Activated CD4-positive, alpha-beta T cell treated with anti-CD3 and anti-CD28 coated beads, Interleukin-2, amount 50 U/mL, for 4 hours (primary cell): ENCODE results near the gene KCNJ14.

ENCODE experiments used
- DNase-seq, 2 experiments: peaks; one replicate each; pipeline ENCODE4 v3.0.0-alpha.2; 2020

Gene KCNJ14

DNA sequence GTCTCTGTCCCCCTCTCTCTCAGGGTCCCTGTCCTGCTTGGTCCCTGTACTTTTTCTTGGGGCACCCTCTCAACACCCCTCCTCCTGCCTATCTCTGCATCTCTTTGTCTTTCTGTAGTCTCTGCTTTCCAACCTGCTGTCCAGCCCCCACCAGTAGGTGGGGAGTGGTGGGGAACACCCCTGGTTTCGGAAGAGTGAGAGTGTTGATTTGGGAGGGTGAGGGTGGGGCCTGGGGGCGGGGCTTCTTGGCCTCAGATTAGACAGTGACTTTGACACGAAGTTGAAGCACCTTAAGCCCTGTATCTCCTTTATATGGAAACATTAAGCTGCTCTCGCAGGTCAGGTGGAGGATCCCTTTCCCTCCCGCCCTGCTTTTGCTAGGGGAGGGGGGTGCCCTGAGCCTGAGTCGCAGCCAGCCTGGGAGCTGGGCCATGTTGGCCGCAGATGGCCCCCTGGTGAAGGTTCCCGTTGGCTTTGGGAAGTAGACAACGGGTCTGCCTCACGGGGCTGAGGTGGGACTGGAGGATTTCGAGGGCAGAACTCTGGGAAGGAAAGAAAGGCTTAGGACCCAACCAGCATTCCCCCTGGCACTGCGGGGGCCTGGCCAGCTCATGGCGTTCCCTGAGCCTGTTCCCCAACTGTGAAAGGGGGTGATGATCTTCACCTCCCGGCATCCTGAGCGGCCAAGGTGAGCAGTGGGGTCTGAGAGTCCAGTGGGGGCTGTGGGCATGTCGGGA lies at the start of gene KCNJ14:
TSS of gene KCNJ14 (plus strand) at position 404 of the 737 bp plus-strand sequence. CDS start 6,151 bp downstream, outside the sequence.
- no peak for DNase-seq

DNA sequence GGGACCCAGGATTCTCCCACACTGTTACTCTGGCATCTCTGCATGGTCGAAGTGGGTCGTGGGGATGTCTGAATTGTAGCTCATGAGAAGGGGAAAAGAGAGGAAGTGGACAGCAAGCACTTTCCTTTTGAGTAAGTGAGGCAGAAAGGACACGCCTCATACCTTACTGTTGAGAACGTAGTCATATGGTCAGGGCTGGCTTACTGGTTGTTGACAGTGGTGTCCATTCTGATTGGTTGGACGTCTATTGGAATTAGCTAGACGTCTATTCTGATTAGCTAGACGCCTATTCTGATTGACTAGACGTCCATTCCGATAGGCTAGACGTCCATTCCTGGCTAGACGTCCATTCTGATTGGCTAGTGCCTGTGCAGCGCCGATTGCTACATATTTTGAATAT lies 49.5 kb upstream of the KCNJ14 start:
- DNase-seq, result no peak

DNA sequence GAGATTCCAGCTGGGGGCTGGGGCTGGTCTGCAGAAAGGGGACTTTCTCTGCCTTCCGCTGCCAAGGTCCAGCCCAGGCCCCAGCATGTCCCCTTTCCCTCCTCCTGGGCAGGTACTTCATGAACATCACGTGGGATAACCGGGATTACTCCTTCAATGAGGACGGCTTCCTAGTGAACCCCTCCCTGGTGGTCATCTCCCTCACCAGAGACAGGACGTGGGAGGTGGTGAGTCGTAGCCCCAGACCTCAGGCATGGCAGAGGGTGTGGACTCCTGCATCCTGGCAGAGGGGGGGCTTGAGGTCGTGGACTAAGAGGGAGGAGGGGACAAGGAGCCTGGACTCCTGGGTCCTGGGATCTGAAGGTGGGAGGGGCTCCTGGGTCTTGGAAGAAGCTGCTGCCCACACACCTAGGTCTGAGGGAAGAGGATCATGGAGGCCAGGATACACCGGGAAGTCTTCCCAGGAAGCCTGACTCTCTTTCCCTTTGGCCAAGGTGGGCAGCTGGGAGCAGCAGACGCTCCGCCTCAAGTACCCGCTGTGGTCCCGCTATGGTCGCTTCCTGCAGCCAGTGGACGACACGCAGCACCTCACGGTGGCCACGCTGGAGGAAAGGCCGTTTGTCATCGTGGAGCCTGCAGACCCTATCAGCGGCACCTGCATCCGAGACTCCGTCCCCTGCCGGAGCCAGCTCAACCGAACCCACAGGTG lies 41.3 kb upstream of the KCNJ14 start:
- no peak for DNase-seq

DNA sequence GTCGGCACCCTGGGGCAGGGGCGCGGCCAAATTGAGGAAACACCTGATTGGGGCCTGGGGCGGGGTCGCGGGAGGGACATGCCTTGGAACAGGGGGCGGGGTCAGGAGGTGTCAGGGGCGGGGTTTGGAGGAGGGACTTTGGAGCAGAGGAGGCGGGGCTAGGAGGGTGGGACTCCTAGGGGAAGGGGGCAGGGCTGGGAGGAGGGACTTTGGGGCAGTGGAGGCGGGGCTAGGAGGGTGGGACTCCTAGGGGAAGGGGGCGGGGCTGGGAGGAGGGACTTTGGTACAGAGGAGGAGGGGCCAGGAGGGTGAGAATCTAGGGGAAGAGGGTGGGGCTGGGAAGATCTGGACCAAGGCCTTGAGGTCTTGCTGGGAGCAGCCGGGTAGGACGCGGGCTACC lies 40.0 kb upstream of the KCNJ14 start:
- DNase-seq, result peak; percentile 62 to 63

DNA sequence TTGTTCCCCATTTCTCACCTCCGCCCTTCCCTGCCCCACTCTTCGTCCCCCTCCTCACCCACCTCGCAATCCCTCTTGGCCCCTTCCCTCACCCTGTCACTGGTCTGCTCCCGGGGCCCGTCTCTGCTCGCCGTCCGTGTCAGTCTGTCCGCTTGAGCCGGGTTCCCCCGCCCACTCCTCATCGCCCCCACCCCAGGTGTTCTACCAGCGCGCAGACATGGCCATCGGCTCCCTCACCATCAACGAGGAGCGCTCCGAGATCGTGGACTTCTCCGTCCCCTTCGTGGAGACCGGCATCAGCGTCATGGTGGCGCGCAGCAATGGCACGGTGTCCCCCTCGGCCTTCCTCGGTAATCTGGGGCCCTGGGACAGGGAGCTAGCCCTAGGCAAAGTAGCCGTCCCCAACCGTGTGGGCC lies 39.6 kb upstream of the KCNJ14 start:
- DNase-seq, result no peak

DNA sequence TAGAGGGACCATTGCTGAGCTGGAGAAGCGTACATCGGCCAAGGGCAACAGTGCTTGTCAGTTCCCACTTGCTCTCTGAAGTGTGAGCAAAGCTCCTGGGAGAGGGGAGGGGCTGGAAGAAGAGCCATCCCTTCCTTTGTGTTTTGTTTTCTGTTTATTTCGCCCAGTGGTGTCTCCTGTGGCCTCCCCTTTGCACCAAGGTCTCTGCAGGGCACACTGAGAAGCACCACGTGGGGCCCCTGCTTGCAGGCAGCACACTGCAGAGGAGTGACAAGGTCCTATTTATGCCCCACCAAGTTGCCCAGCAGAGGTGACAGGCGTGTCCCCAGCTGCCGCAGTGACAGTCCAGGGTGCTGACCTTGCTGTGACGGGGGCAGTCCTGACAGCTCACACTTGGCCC lies 38.0 kb upstream of the KCNJ14 start:
- no peak for DNase-seq

DNA sequence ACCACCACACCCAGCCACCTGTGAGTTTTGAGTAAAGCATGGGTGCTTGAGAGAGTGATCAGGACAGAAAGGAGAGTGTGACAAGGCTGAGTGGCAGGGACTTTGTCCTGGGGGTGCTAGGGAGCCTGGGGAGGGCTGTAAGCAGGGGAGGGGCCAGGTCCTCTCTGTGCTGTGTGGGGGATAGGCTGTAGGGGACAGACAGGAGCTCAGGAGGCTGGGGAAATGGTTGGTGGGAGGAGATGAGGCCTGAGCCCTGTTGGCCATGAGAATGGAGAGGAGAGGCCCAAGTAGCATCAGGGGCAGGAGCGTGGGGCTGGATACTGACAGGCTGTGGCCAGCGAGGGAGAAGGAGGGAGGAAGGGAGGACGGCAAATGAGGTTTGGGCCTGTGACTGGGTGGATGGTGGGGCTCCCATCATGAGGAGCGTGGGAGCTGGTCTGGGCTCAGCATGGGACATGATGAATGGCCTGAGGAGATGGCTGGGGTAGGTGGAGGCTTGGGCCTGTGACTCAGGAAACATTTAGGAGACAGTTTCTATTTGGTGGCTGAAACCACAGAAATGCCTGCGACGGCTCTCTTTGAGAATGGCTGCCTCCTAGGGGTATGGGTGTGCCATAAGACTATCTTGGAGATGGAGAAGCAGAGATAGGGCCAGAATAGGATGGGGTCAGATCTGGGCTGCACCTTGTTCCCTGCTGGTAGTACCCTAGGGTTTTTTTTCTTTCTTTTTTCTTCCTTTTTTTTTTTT lies 36.9 kb upstream of the KCNJ14 start:
- no peak for DNase-seq

DNA sequence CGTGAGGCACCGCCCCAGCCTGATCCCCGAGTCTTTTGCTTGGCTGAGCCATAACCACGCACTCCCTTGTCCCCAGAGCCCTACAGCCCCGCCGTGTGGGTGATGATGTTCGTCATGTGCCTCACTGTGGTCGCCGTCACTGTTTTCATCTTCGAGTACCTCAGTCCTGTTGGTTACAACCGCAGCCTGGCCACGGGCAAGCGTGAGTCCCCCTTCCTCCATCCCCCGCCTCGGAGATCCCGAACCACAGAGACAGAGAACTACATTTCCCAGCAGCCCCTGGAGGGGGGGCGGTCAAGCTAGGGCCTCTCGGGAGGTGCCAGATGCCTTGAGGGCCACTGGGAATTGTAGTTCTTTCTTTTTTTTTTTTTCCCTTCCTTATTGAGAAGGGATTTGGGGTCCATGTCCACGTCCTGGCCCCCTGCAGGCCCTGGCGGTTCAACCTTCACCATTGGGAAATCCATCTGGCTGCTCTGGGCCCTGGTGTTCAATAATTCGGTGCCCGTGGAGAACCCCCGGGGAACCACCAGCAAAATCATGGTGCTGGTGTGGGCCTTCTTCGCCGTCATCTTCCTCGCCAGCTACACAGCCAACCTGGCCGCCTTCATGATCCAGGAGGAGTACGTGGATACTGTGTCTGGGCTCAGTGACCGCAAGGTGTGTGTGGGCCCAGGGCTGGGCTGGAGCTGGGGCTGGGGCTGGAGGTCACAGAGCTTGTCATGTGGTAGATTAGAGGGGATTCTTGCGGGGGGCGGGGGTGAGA lies 36.0 kb upstream of the KCNJ14 start:
- DNase-seq, result peak; percentile 57

DNA sequence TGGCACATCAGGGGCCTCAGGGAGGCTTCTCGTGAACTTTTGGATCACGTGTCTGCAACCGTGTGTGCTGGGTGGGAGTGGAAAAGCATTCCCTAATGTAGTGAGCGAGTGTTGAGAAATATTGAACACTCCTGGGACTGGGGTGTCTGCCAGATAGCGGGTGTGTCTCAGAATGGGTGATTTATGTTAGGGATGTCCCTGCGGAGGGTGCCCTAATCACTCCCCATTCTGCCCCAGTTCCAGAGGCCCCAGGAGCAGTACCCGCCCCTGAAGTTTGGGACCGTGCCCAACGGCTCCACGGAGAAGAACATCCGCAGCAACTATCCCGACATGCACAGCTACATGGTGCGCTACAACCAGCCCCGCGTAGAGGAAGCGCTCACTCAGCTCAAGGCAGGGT lies 33.8 kb upstream of the KCNJ14 start:
- DNase-seq, result no peak

DNA sequence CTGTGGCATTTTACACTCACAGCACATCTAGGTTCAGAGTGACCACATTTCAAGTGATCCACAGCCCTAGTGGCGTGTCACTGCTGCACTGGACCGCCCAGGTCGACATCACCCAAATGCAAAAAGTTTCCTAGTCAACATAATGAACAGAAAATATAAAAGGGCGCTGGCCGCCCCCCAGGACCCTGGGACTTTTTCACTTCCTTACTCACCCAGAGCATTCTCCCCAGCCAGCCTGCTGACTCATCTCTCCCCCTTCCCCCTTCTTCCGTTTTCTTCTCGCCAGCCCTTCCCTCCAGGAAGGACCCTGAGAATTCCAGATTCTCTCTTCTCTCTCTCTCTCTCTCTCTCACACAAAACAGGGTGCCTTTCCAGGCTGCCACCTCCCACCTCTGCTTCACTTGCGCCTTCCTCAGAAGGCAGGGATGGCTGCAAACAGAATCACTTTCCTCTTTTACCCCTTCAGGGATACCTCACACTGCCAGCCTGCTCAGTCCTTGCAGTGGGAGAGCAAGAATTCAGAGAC lies 30.6 kb upstream of the KCNJ14 start:
- DNase-seq, result no peak

DNA sequence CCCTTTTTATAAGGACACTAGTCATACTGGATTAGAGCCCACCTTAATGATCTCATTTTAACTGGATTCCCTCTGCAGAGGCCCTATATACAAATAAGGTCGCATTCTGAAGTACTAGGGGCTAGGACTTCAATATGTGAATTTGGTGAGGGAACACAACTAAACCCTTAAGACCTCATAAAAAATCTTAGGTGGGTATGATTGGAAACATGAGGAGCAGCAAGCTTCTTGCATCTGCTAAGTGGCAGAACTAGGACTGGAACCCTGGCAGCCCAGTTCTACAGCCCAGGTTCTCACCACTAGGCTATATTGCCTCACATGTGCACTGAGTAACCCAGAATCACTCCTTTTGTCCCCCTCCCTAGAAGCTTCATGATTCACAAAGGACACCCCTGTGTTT lies 26.7 kb upstream of the KCNJ14 start:
- no peak for DNase-seq

DNA sequence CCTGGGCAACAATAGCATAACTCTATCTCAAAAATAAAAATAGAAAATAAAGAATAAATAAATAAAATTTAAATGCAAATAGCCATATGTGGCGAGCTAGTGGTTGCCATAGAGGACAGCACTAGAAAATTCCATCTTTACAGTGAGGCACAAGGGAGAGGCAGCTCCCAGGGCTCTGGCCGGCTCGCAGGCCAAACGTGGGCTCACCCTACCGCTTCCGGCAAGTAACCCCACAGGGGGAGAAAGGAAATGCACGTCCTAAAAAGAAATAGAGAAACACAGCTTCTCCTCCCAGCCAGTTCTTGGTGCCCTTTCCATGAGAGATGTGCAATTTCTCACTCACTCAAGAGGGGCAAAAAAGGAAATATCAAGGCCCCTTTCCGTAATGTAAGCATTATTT lies 22.0 kb upstream of the KCNJ14 start:
- no peak for DNase-seq

DNA sequence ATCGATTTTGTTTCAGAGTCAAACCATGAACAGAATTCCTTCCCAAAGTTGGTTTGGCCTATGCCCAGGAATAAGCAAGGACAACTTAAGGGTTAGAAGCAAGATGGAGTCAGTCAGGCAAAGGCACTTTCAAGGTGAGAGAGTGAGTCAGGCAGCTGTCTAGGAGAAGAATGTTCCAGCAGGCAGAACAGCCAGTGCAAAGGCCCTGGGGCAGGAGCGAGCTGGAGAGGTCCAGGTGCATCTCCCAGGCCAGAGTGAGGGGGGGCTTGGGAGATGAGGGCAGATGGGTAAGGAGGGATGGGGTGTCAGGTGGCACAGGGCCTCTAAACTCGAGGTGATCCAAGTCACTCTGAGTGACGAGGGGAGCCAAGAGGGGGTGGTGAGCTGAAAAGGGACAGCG lies 18.8 kb upstream of the KCNJ14 start:
- no peak for DNase-seq

DNA sequence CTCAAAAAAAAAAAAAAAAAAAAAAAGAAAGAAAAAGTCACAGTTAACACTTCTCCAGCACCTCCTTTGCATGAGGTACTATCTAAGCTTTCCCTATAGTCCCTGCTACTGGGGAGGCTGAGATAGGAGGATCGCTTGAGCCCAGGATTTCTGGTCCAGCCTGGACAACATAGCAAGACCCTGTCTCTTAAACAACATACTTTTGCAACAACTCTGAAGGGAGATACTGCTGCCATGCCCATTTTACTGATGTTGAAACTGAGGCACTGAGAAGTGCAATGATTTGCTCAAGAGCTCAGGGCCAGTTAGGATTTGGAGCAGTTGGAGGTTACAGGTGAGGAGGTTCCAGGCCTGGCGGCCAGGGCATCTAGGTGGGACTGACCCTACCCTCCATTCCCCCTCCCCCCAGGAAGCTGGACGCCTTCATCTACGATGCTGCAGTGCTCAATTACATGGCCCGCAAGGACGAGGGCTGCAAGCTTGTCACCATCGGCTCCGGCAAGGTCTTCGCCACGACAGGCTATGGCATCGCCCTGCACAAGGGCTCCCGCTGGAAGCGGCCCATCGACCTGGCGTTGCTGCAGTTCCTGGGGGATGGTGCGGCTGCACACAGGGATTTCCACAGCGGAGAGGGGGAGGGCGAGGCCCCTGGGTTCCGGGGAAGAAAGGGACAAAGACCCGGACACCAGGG lies 13.9 kb upstream of the KCNJ14 start:
- no peak for DNase-seq

DNA sequence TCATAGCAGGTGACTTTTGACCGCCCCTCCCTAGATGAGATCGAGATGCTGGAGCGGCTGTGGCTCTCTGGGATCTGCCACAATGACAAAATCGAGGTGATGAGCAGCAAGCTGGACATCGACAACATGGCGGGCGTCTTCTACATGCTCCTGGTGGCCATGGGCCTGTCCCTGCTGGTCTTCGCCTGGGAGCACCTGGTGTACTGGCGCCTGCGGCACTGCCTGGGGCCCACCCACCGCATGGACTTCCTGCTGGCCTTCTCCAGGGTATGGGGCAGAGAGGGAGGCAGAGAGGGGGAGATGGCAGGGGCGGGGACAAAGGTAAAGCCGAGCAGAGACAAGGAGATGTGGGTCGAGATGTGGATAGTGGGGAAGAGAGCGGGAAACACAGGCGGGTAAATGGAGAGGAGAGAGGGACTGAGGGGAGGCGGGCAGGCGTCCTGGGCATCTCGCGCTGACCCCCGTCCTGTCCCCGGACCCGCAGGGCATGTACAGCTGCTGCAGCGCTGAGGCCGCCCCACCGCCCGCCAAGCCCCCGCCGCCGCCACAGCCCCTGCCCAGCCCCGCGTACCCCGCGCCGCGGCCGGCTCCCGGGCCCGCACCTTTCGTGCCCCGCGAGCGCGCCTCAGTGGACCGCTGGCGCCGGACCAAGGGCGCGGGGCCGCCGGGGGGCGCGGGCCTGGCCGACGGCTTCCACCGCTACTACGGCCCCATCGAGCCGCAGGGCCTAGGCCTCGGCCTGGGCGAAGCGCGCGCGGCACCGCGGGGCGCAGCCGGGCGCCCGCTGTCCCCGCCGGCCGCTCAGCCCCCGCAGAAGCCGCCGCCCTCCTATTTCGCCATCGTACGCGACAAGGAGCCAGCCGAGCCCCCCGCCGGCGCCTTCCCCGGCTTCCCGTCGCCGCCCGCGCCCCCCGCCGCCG lies 13.0 kb upstream of the KCNJ14 start:
- no peak for DNase-seq

DNA sequence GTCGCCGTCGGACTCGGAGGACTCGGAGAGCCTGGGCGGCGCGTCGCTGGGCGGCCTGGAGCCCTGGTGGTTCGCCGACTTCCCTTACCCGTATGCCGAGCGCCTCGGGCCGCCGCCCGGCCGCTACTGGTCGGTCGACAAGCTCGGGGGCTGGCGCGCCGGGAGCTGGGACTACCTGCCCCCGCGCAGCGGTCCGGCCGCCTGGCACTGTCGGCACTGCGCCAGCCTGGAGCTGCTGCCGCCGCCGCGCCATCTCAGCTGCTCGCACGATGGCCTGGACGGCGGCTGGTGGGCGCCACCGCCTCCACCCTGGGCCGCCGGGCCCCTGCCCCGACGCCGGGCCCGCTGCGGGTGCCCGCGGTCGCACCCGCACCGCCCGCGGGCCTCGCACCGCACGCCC lies 12.1 kb upstream of the KCNJ14 start:
- DNase-seq, result no peak

DNA sequence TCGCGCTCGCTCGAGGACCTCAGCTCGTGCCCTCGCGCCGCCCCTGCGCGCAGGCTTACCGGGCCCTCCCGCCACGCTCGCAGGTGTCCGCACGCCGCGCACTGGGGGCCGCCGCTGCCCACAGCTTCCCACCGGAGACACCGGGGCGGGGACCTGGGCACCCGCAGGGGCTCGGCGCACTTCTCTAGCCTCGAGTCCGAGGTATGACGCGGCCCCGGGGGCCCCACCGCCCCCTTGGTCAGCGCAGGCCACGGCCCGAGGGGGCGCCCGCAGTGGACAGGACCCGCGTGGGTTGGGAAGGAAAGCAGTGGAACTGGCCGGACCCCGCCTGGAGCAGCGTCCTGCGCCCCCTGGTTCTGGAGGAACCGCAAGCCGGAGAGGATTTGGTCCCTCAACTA lies 11.6 kb upstream of the KCNJ14 start:
- DNase-seq, result no peak

DNA sequence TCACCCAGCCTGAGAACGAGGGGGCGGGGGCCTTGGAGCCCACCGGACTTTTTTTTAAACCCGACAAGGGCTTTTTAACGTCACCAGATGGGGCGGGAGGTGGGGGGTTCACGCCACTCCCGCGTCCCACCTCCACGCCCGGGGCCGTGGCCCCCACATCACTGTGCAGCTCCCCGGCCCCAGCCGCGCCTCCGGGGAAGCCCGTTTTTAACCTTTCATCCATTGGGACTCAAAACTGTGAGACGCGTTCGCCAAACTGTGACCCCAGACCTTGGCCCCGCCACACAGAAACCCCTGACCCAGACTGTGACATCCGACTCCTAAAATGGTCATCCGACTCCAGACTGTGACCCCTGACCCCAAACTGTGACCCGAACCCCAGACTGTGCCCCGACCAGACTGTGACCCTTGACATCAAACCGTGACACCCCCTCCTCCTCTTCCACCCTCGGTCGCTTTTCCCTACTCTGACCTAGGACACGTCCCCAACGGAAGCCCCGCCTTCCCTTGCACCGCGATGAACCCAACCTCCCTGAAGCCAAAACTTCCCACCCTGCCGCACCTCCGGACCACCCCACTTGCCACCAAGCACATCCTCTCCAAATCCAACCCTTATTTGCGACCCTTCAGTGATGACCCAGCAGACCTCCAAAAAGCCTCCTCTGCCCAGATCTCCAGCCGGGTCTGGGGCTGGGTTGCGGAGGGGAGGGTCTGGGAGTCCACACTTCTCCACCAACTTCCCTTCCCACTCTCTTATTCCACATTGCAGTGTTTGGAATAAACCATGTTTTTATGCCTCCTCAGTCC lies 11.0 kb upstream of the KCNJ14 start:
- DNase-seq, result no peak

DNA sequence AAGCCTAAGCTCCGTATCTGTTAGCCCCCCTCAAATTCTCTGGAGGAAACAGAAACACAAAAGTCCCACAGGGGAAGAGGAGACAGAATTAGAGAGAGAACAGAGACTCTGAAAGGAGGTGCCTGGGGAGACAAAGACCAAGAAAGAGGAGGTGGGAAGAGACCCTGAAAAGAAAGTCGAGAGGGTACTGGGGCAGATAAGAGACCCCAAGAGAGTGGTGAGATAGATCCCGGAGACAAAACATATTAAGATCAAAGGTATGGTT lies 10.5 kb upstream of the KCNJ14 start:
- DNase-seq, result no peak

DNA sequence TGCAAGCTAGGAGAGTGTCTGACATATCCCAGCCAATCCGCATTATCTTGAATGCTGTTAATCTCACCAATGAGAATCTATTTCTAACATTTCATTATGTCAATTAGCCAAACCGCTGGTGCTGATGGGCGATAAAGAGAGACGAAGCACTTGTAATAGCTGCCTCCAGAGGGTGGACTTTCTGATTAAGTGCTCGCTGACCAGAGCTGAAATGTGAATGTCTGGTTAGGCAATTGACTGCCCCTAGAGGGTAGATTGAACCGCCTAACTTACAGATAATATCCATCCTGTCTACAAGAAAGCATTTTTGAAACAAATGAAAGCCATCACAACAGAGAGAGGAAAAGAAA lies 10.1 kb upstream of the KCNJ14 start:
- no peak for DNase-seq
